ENCODE data around the gene ANKRD29.
A peak's percentile ranks its signal among the peaks of the same experiment; 100 is the strongest.

Gene ANKRD29

GRCh38 chr18:23609390-23610023 lies 53.2 kb downstream of the ANKRD29 start:
- H3K4me3 Mint-ChIP-seq = no peak overlapping the region
- intact Hi-C loops (cut with micrococcal nuclease) = no loop called here
- H3K36me3 Mint-ChIP-seq (ENCODE audit: low read depth) = no peaks in the 10 kb centered on the region
- peaks cover 2% of the 10 kb centered on the region for H3K27me3 Mint-ChIP-seq
- H3K9me3 Mint-ChIP-seq = no peaks in the 10 kb centered on the region
- no peak overlapping the region for H3K27ac Mint-ChIP-seq
- H3K4me1 Mint-ChIP-seq (ENCODE audit: low read depth) = peaks cover 16% of the 10 kb centered on the region

GRCh38 chr18:23608211-23608610 lies 54.5 kb downstream of the ANKRD29 start:
- H3K36me3 Mint-ChIP-seq (ENCODE audit: low read depth) = no peaks in the 10 kb centered on the region
- no peak overlapping the region for H3K27ac Mint-ChIP-seq
- H3K4me1 Mint-ChIP-seq (ENCODE audit: low read depth) = peaks cover 21% of the 10 kb centered on the region
- no peaks in the 10 kb centered on the region for H3K9me3 Mint-ChIP-seq
- no peak overlapping the region for H3K4me3 Mint-ChIP-seq
- H3K27me3 Mint-ChIP-seq = peaks cover 4% of the 10 kb centered on the region
- intact Hi-C loops (cut with micrococcal nuclease) = no loop called here

GRCh38 chr18:23605941-23606340 lies 56.8 kb downstream of the ANKRD29 start:
- H3K36me3 Mint-ChIP-seq (ENCODE audit: low read depth) = no peaks in the 10 kb centered on the region
- peaks cover 14% of the 10 kb centered on the region for H3K4me1 Mint-ChIP-seq (ENCODE audit: low read depth)
- peaks cover 3% of the 10 kb centered on the region for H3K27me3 Mint-ChIP-seq
- H3K27ac Mint-ChIP-seq = no peak overlapping the region
- no peaks in the 10 kb centered on the region for H3K9me3 Mint-ChIP-seq
- H3K4me3 Mint-ChIP-seq = no peak overlapping the region
- intact Hi-C loops (cut with micrococcal nuclease) = no loop called here

- intact Hi-C loops (cut with micrococcal nuclease) = no loop called here
- no peaks in the 10 kb centered on the region for H3K36me3 Mint-ChIP-seq (ENCODE audit: low read depth)
These were observed 62.9 kb downstream of the ANKRD29 start for GRCh38 chr18:23599809-23600208.

GRCh38 chr18:23596183-23596582 lies 66.5 kb downstream of the ANKRD29 start:
- Mint-ChIP-seq H3K27me3 (no peaks in the 10 kb centered on the region), H3K36me3 (ENCODE audit: low read depth) (no peaks in the 10 kb centered on the region), H3K9me3 (no peaks in the 10 kb centered on the region), H3K27ac (peak overlapping the region; percentile 71), H3K4me3 (no peak overlapping the region), H3K4me1 (ENCODE audit: low read depth) (peaks cover 43% of the 10 kb centered on the region)
- intact Hi-C loops (cut with micrococcal nuclease) = no loop called here

More at GRCh38 chr18:23599809-23600208, 62.9 kb downstream of the ANKRD29 start:
- no peaks in the 10 kb centered on the region for H3K9me3 Mint-ChIP-seq
- no peak overlapping the region for H3K4me3 Mint-ChIP-seq
- H3K4me1 Mint-ChIP-seq (ENCODE audit: low read depth) = peaks cover 31% of the 10 kb centered on the region
- H3K27me3 Mint-ChIP-seq = peaks cover 3% of the 10 kb centered on the region
- no peak overlapping the region for H3K27ac Mint-ChIP-seq

GRCh38 chr18:23595591-23595990 lies 67.1 kb downstream of the ANKRD29 start:
- Mint-ChIP-seq H3K27me3 (no peaks in the 10 kb centered on the region), H3K4me1 (ENCODE audit: low read depth) (peaks cover 43% of the 10 kb centered on the region), H3K9me3 (no peaks in the 10 kb centered on the region), H3K27ac (peak overlapping the region; percentile 71), H3K4me3 (no peak overlapping the region), H3K36me3 (ENCODE audit: low read depth) (no peaks in the 10 kb centered on the region)
- intact Hi-C loops (cut with micrococcal nuclease) = no loop called here

- Mint-ChIP-seq H3K27me3 (peaks cover 7% of the 10 kb centered on the region), H3K4me3 (no peak overlapping the region), H3K27ac (peak overlapping the region; percentile 65), H3K9me3 (no peaks in the 10 kb centered on the region), H3K4me1 (ENCODE audit: low read depth) (peaks cover 43% of the 10 kb centered on the region), H3K36me3 (ENCODE audit: low read depth) (no peaks in the 10 kb centered on the region)
- intact Hi-C loops (cut with micrococcal nuclease) = no loop called here
These were observed 69.0 kb downstream of the ANKRD29 start for GRCh38 chr18:23593720-23594119.

GRCh38 chr18:23592911-23593310 lies 69.8 kb downstream of the ANKRD29 start:
- peaks cover 9% of the 10 kb centered on the region for H3K27me3 Mint-ChIP-seq
- H3K9me3 Mint-ChIP-seq = no peaks in the 10 kb centered on the region
- no peak overlapping the region for H3K4me3 Mint-ChIP-seq
- intact Hi-C loops (cut with micrococcal nuclease) = no loop called here
- H3K4me1 Mint-ChIP-seq (ENCODE audit: low read depth) = peaks cover 43% of the 10 kb centered on the region
- no peaks in the 10 kb centered on the region for H3K36me3 Mint-ChIP-seq (ENCODE audit: low read depth)
- H3K27ac Mint-ChIP-seq = peak overlapping the region; percentile 65

- intact Hi-C loops (cut with micrococcal nuclease) = no loop called here
- no peak overlapping the region for H3K27ac Mint-ChIP-seq
- no peaks in the 10 kb centered on the region for H3K9me3 Mint-ChIP-seq
- H3K27me3 Mint-ChIP-seq = peaks cover 11% of the 10 kb centered on the region
- H3K36me3 Mint-ChIP-seq (ENCODE audit: low read depth) = peaks cover 8% of the 10 kb centered on the region
- peaks cover 34% of the 10 kb centered on the region for H3K4me1 Mint-ChIP-seq (ENCODE audit: low read depth)
- H3K4me3 Mint-ChIP-seq = no peak overlapping the region
These were observed 71.7 kb downstream of the ANKRD29 start for GRCh38 chr18:23591011-23591410.

- Mint-ChIP-seq H3K36me3 (ENCODE audit: low read depth) (peaks cover 11% of the 10 kb centered on the region), H3K4me1 (ENCODE audit: low read depth) (peaks cover 41% of the 10 kb centered on the region), H3K9me3 (no peaks in the 10 kb centered on the region), H3K27ac (no peak overlapping the region), H3K4me3 (no peak overlapping the region), H3K27me3 (peaks cover 11% of the 10 kb centered on the region)
- intact Hi-C loops (cut with micrococcal nuclease) = no loop called here
These were observed 73.7 kb downstream of the ANKRD29 start for GRCh38 chr18:23588836-23589560.

GRCh38 chr18:23587220-23587642 lies 75.5 kb downstream of the ANKRD29 start:
- intact Hi-C loops (cut with micrococcal nuclease) = loop anchor here (1.0 to 2.0 kb wide), 3 partner anchors 71 to 134 kb away; partner anchors contain the start of genes RIOK3 and RMC1
- Mint-ChIP-seq H3K36me3 (ENCODE audit: low read depth) (peaks cover 22% of the 10 kb centered on the region), H3K4me1 (ENCODE audit: low read depth) (peaks cover 43% of the 10 kb centered on the region), H3K9me3 (no peaks in the 10 kb centered on the region), H3K27ac (peak overlapping the region; percentile 96), H3K27me3 (peaks cover 11% of the 10 kb centered on the region), H3K4me3 (peak overlapping the region; percentile 21)

GRCh38 chr18:23586249-23587196 lies 76.2 kb downstream of the ANKRD29 start, which contains the start of gene NPC1:
NPC1 (minus strand) TSS chr18:23586506; CDS start chr18:23586343, 163 bp downstream.
- Mint-ChIP-seq H3K4me1 (ENCODE audit: low read depth) (peaks cover 47% of the 10 kb centered on the region), H3K27me3 (peaks cover 11% of the 10 kb centered on the region), H3K4me3 (peak within 1 kb of the TSS; percentile 89), H3K27ac (peak within 1 kb of the TSS; percentile 96), H3K9me3 (no peaks in the 10 kb centered on the region), H3K36me3 (ENCODE audit: low read depth) (peaks cover 28% of the 10 kb centered on the region)
- intact Hi-C loops (cut with micrococcal nuclease) = loop anchor here (1.0 to 2.0 kb wide), 3 partner anchors 70 to 134 kb away; partner anchors contain the start of genes RIOK3 and RMC1

- H3K27ac Mint-ChIP-seq = peak overlapping the region; percentile 96
- peak overlapping the region; percentile 89 for H3K4me3 Mint-ChIP-seq
- intact Hi-C loops (cut with micrococcal nuclease) = loop anchor here (2.0 kb wide), 2 partner anchors 83 to 133 kb away; partner anchors contain the start of genes RIOK3 and RMC1
- H3K4me1 Mint-ChIP-seq (ENCODE audit: low read depth) = peaks cover 54% of the 10 kb centered on the region
- peaks cover 11% of the 10 kb centered on the region for H3K27me3 Mint-ChIP-seq
- no peaks in the 10 kb centered on the region for H3K9me3 Mint-ChIP-seq
- peaks cover 34% of the 10 kb centered on the region for H3K36me3 Mint-ChIP-seq (ENCODE audit: low read depth)
These were observed 76.8 kb downstream of the ANKRD29 start for GRCh38 chr18:23585897-23586248.

Data from dendritic cell treated with granulocyte-macrophage colony-stimulating factor and Interleukin-4, amounts not matched to agents 40 ng/mL and 50 ng/mL, for 4 days (primary cell).